Neural crest cell (in vitro differentiated cells): ENCODE results near the gene POLE4. TPM values are rescaled to one million over a fixed set of nuclear protein-coding genes. Genes with fewer than 3 reads are reported as not detected.

Source experiments
- DNase-seq: peaks from one replicate; pipeline ENCODE4 v3.0.0; 2021; ENCODE audit warnings: low read depth, mixed read lengths, low spot score
- H3K27ac Mint-ChIP-seq: one replicate; pipeline ENCODE4 v1.8.0; 2021; ENCODE audit warnings: mild to moderate bottlenecking, mixed read lengths; ENCODE audit not compliant: unreplicated experiment
- H3K27me3 Mint-ChIP-seq: 2 replicates; pipeline ENCODE4 v1.8.0; 2021; ENCODE audit warnings: low read depth, mild to moderate bottlenecking, mixed read lengths
- H3K36me3 Mint-ChIP-seq: 2 replicates; pipeline ENCODE4 v1.8.0; 2021; ENCODE audit warnings: low read depth, mild to moderate bottlenecking, mixed read lengths
- H3K4me1 Mint-ChIP-seq: 2 replicates; pipeline ENCODE4 v1.8.0; 2021; ENCODE audit warnings: mixed read lengths
- H3K4me3 Mint-ChIP-seq: one replicate; pipeline ENCODE4 v1.8.0; 2021; ENCODE audit warnings: mild to moderate bottlenecking, mixed read lengths
- H3K9me3 Mint-ChIP-seq: 2 replicates; pipeline ENCODE4 v1.8.0; 2021; ENCODE audit warnings: mixed read lengths
- total RNA-seq: library from RNA; stranded (reverse); gene quantifications from 2 replicates; pipeline ENCODE4 v1.2.1, GENCODE V29; 2021
- TF ChIP-seq, protein P1 (sequence below): fragments of 200-600 bp; sonication (generic); conservative IDR thresholded peaks from 2 replicates; pipeline ENCODE4 v1.5.0; 2021; ENCODE audit warnings: antibody characterized with exemption, mild to moderate bottlenecking

The POLE4 gene
- total RNA-seq, 1 donor from 2014 or later, result 49.6 TPM

- Mint-ChIP-seq H3K4me3 (no peak overlapping the region), H3K36me3 (peaks cover 3% of the 10 kb centered on the region), H3K27ac (no peak overlapping the region), H3K27me3 (no peaks in the 10 kb centered on the region), H3K4me1 (peaks cover 8% of the 10 kb centered on the region), H3K9me3 (peaks cover 4% of the 10 kb centered on the region)
- DNase-seq, result no peak
- TF ChIP-seq, protein P1, sequence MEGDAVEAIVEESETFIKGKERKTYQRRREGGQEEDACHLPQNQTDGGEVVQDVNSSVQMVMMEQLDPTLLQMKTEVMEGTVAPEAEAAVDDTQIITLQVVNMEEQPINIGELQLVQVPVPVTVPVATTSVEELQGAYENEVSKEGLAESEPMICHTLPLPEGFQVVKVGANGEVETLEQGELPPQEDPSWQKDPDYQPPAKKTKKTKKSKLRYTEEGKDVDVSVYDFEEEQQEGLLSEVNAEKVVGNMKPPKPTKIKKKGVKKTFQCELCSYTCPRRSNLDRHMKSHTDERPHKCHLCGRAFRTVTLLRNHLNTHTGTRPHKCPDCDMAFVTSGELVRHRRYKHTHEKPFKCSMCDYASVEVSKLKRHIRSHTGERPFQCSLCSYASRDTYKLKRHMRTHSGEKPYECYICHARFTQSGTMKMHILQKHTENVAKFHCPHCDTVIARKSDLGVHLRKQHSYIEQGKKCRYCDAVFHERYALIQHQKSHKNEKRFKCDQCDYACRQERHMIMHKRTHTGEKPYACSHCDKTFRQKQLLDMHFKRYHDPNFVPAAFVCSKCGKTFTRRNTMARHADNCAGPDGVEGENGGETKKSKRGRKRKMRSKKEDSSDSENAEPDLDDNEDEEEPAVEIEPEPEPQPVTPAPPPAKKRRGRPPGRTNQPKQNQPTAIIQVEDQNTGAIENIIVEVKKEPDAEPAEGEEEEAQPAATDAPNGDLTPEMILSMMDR, result no peak
These were observed 41.0 kb downstream of the POLE4 start for GRCh38 chr2:74999468-74999867.

DNA sequence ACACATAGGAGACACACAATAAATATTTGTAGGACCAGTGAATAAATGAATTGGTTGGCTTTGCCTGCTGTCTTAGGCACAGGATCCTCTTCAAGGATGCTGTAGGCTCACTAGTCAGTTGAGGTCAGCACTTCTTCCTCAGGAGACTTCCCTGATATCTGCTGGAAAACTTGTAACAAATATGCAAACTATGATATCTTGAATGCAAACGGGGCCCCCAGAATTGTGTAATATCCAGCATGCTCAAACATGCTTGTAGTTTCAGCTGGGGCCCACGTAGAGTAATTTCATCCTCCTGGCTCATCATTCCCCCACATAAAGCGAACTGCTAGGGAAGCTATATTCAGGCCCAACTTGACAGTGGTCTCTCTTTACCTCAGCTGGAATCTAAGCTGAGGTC, 43.6 kb downstream of the POLE4 start:
- Mint-ChIP-seq H3K4me1 (peaks cover 8% of the 10 kb centered on the region), H3K27me3 (no peaks in the 10 kb centered on the region), H3K27ac (no peak overlapping the region), H3K36me3 (peaks cover 3% of the 10 kb centered on the region), H3K9me3 (peaks cover 6% of the 10 kb centered on the region), H3K4me3 (no peak overlapping the region)
- DNase-seq, result no peak
- TF ChIP-seq, protein P1, result no peak

DNA sequence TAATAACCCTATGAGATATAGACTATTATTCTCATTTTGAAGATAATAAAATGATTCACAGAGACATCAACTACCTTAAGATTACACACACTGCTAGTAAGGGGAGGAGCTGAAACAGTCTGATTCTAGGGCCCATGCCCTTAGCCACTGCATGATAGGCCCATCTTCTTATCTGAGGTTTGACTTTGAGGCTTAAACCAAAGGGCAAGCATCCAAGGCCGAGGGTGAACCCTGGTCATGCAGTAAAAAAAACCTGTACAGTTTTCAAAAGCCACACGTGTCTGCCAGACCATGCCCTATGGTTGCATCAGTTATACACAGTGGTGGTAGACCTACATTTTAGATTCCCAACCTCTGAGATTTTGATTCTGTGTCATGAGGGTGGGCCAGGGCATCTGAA, 44.8 kb downstream of the POLE4 start:
- Mint-ChIP-seq H3K36me3 (peaks cover 4% of the 10 kb centered on the region), H3K4me1 (peaks cover 8% of the 10 kb centered on the region), H3K9me3 (peaks cover 3% of the 10 kb centered on the region), H3K27me3 (no peaks in the 10 kb centered on the region), H3K27ac (no peak overlapping the region), H3K4me3 (no peak overlapping the region)
- TF ChIP-seq, protein P1, result no peak
- DNase-seq, result no peak

DNA sequence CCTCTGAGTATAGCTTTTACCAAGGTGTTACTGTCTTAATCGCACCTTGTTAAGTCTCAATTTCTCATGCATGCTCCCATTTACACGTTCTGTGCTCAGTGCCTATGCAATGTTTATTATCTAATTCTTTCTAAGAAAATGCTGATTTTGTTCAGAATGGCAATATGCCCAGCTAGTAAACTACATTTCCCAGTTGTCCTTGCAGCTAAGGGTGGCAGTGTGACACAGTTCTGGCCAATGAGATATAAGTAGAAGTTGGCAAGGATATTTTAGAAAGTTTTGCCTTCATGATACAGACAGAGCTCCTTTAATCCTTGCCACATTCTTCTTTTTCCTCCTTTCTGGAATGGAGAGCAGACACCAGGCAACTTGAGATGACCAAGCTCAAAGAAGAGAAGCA, 45.3 kb downstream of the POLE4 start:
- peaks cover 8% of the 10 kb centered on the region for H3K4me1 Mint-ChIP-seq
- H3K4me3 Mint-ChIP-seq, result no peak overlapping the region
- H3K27ac Mint-ChIP-seq, result no peak overlapping the region
- no peak for DNase-seq
- peaks cover 3% of the 10 kb centered on the region for H3K36me3 Mint-ChIP-seq
- peaks cover 3% of the 10 kb centered on the region for H3K9me3 Mint-ChIP-seq
- H3K27me3 Mint-ChIP-seq, result no peaks in the 10 kb centered on the region
- TF ChIP-seq, protein P1, result no peak

DNA sequence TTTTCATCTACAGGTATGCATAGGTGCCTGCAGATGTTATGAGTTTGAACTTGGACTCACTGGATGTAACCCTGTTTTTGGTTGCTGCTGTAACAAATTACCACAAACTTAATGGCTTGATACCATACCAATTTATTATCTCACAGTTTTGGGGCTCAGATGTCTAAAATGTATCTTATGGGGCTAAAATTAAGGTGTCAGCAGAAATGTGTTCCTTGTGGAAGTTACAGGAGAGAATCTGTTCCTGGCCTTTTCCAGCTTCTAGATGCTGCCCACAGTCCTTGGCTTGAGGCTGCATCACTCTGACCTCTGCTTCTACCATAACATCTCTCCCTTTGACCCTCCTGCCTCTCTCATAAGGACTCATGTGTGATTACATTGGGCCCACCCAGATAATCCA, 47.6 kb downstream of the POLE4 start:
- Mint-ChIP-seq H3K4me1 (no peaks in the 10 kb centered on the region), H3K4me3 (no peak overlapping the region)
- TF ChIP-seq, protein P1, result no peak

DNA sequence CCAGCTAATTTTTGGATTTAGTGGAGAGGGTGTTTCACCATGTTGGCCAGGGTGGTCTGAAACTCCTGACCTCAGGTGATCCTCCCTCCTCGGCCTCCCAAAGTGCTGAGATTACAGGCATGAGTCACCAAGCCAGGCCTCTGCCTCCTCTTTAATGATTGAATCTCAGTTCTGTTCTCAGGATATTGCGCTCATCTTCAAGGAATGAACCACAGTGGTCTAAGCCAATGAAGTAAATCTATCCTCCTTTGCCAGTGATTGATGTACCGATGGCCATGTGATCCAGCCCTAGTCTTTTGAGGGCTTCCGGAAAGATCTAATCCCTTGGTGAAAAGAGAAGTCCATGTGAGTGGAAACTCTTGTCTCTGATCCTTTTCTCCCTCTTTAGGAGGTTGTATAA, 48.6 kb downstream of the POLE4 start:
- peaks cover 3% of the 10 kb centered on the region for H3K36me3 Mint-ChIP-seq
- TF ChIP-seq, protein P1, result no peak
- no peak overlapping the region for H3K27ac Mint-ChIP-seq
- no peaks in the 10 kb centered on the region for H3K4me1 Mint-ChIP-seq
- H3K4me3 Mint-ChIP-seq, result no peak overlapping the region
- H3K9me3 Mint-ChIP-seq, result peaks cover 3% of the 10 kb centered on the region
- DNase-seq, result no peak
- H3K27me3 Mint-ChIP-seq, result no peaks in the 10 kb centered on the region

More for the DNA sequence above, 47.6 kb downstream of the POLE4 start:
- peaks cover 3% of the 10 kb centered on the region for H3K36me3 Mint-ChIP-seq
- DNase-seq, result no peak
- no peak overlapping the region for H3K27ac Mint-ChIP-seq
- H3K27me3 Mint-ChIP-seq, result no peaks in the 10 kb centered on the region
- H3K9me3 Mint-ChIP-seq, result peaks cover 3% of the 10 kb centered on the region
